Activated CD8-positive, alpha-beta T cell treated with anti-CD3 and anti-CD28 coated beads, Interleukin-2, amount 10 ng/mL, durations not matched to agents 7 days and 5 days (primary cell): ENCODE results near the gene DIPK1B. TPM values are rescaled to one million over a fixed set of nuclear protein-coding genes. Genes with fewer than 3 reads are reported as not detected.

Experiments
- ATAC-seq: fragments of 150-1000 bp; cut with Tn5 transposase; one replicate; pipeline ENCODE4 v1.10.0; 2021; ENCODE audit warnings: moderate library complexity
- CTCF ChIA-PET: fragments of 350-600 bp; sonication (Branson Sonifier 250); formaldehyde crosslinking; loops from one replicate; lab custom pipeline; 2021; ENCODE audit warnings: antibody characterized with exemption; lab: Charles Lee
- POLR2A ChIA-PET: fragments of 350-600 bp; sonication (Branson Sonifier 250); formaldehyde crosslinking; loops from one replicate; lab custom pipeline; 2021; ENCODE audit warnings: antibody characterized with exemption; lab: Charles Lee
- DNase-seq: peaks from one replicate; pipeline ENCODE4 v3.0.0-alpha.2; 2020
- H3K27ac Mint-ChIP-seq: one replicate; pipeline ENCODE4 v1.8.0; 2021; ENCODE audit warnings: mild to moderate bottlenecking, mixed read lengths
- H3K27me3 Mint-ChIP-seq: one replicate; pipeline ENCODE4 v1.8.0; 2021; ENCODE audit warnings: low read depth, mixed read lengths
- H3K36me3 Mint-ChIP-seq: one replicate; pipeline ENCODE4 v1.8.0; 2021; ENCODE audit warnings: low read depth, mixed read lengths
- H3K4me1 Mint-ChIP-seq: one replicate; pipeline ENCODE4 v1.8.0; 2021; ENCODE audit warnings: low read depth, mixed read lengths
- H3K4me3 Mint-ChIP-seq: one replicate; pipeline ENCODE4 v1.8.0; 2021; ENCODE audit warnings: mild to moderate bottlenecking, mixed read lengths
- H3K9me3 Mint-ChIP-seq: one replicate; pipeline ENCODE4 v1.8.0; 2022; ENCODE audit warnings: mixed read lengths; ENCODE audit not compliant: insufficient read depth
- total RNA-seq, 2 experiments: library from RNA; stranded (reverse); gene quantifications; one replicate each; pipeline ENCODE4 v1.2.3, GENCODE V29; 2021

Gene DIPK1B
- total RNA-seq, 2 experiments from 2014 or later: 0.16 TPM; not detected in 1

GRCh38 chr9:136683755-136684154, 28.6 kb upstream of the DIPK1B start:
- Mint-ChIP-seq H3K4me1 (peaks cover 13% of the 10 kb centered on the region), H3K36me3 (no peaks in the 10 kb centered on the region), H3K9me3 (no peaks in the 10 kb centered on the region), H3K27ac (no peak overlapping the region), H3K4me3 (no peak overlapping the region), H3K27me3 (peaks cover 4% of the 10 kb centered on the region)
- ChIA-PET POLR2A (interaction anchor here (0.5 to 1.7 kb wide), 2 partner anchors 44 to 468 kb away, joined by 3 to 8 read pairs; no protein-coding TSS in a partner anchor), CTCF (interaction anchor here (1.4 kb wide), 1 partner anchor 43 kb away, joined by 3 read pairs; no protein-coding TSS in a partner anchor)
- no peak for DNase-seq
- ATAC-seq: no peak

- Mint-ChIP-seq H3K36me3 (no peaks in the 10 kb centered on the region), H3K9me3 (no peaks in the 10 kb centered on the region), H3K4me1 (peaks cover 13% of the 10 kb centered on the region), H3K27me3 (peaks cover 6% of the 10 kb centered on the region), H3K27ac (no peak overlapping the region), H3K4me3 (no peak overlapping the region)
- no peak for DNase-seq
- ChIA-PET CTCF (interaction anchor here (1.4 kb wide), 1 partner anchor 43 kb away, joined by 3 read pairs; no protein-coding TSS in a partner anchor), POLR2A (interaction anchor here (1.7 kb wide), 1 partner anchor 43 kb away, joined by 8 read pairs; no protein-coding TSS in a partner anchor)
- ATAC-seq: no peak
Measured at GRCh38 chr9:136684339-136684738, 28.0 kb upstream of the DIPK1B start.

- ChIA-PET POLR2A (no interaction called here), CTCF (interaction anchor here (4.0 kb wide), 1 partner anchor 13 kb away, joined by 19 read pairs; no protein-coding TSS in a partner anchor)
- H3K36me3 Mint-ChIP-seq: no peaks in the 10 kb centered on the region
- no peak for ATAC-seq
- no peak overlapping the region for H3K27ac Mint-ChIP-seq
- H3K4me3 Mint-ChIP-seq: no peak overlapping the region
- DNase-seq: no peak
- H3K4me1 Mint-ChIP-seq: peaks cover 13% of the 10 kb centered on the region
- no peaks in the 10 kb centered on the region for H3K9me3 Mint-ChIP-seq
- H3K27me3 Mint-ChIP-seq: peaks cover 6% of the 10 kb centered on the region
Measured at GRCh38 chr9:136684799-136685198, 27.6 kb upstream of the DIPK1B start.

GRCh38 chr9:136685216-136685615, 27.2 kb upstream of the DIPK1B start:
- Mint-ChIP-seq H3K9me3 (no peaks in the 10 kb centered on the region), H3K27ac (no peak overlapping the region), H3K4me1 (peaks cover 13% of the 10 kb centered on the region), H3K27me3 (peaks cover 6% of the 10 kb centered on the region), H3K36me3 (no peaks in the 10 kb centered on the region), H3K4me3 (peak overlapping the region; percentile 82)
- ATAC-seq (no peak), DNase-seq (no peak)
- ChIA-PET CTCF (interaction anchor here (4.0 kb wide), 1 partner anchor 13 kb away, joined by 19 read pairs; no protein-coding TSS in a partner anchor), POLR2A (interaction anchor here (1.0 kb wide), 1 partner anchor 43 kb away, joined by 6 read pairs; no protein-coding TSS in a partner anchor)

GRCh38 chr9:136685790-136686533, 26.4 kb upstream of the DIPK1B start:
- Mint-ChIP-seq H3K27ac (peak overlapping the region; percentile 60), H3K27me3 (peaks cover 6% of the 10 kb centered on the region), H3K4me1 (peaks cover 13% of the 10 kb centered on the region), H3K9me3 (no peaks in the 10 kb centered on the region), H3K4me3 (peak overlapping the region; percentile 82), H3K36me3 (no peaks in the 10 kb centered on the region)
- DNase-seq: no peak
- no peak for ATAC-seq
- CTCF ChIA-PET: interaction anchor here (1.3 to 4.0 kb wide), 3 partner anchors 14 to 42 kb away, joined by 3 to 19 read pairs (median 9); no protein-coding TSS in a partner anchor
- POLR2A ChIA-PET: interaction anchor here (0.7 to 1.1 kb wide), 5 partner anchors 10 to 153 kb away, joined by 3 to 6 read pairs (median 4); no protein-coding TSS in a partner anchor

GRCh38 chr9:136686534-136686793, 25.9 kb upstream of the DIPK1B start:
- DNase-seq: no peak
- ATAC-seq: no peak
- Mint-ChIP-seq H3K27ac (peak overlapping the region; percentile 60), H3K27me3 (peaks cover 6% of the 10 kb centered on the region), H3K9me3 (no peaks in the 10 kb centered on the region), H3K36me3 (no peaks in the 10 kb centered on the region), H3K4me3 (peak overlapping the region; percentile 82), H3K4me1 (peaks cover 13% of the 10 kb centered on the region)
- CTCF ChIA-PET: interaction anchor here (1.3 to 4.0 kb wide), 3 partner anchors 15 to 41 kb away, joined by 3 to 19 read pairs (median 9); no protein-coding TSS in a partner anchor
- POLR2A ChIA-PET: interaction anchor here (0.7 to 1.1 kb wide), 4 partner anchors 10 to 154 kb away, joined by 3 to 5 read pairs (median 4); no protein-coding TSS in a partner anchor

- no peaks in the 10 kb centered on the region for H3K36me3 Mint-ChIP-seq
- peaks cover 13% of the 10 kb centered on the region for H3K4me1 Mint-ChIP-seq
- H3K27ac Mint-ChIP-seq: peak within 1 kb of the TSS; percentile 80
- H3K9me3 Mint-ChIP-seq: no peaks in the 10 kb centered on the region
- ChIA-PET CTCF (interaction anchor here (1.0 to 4.0 kb wide), 4 partner anchors 9 to 41 kb away, joined by 3 to 19 read pairs (median 6); no protein-coding TSS in a partner anchor), POLR2A (interaction anchor here (0.7 to 1.1 kb wide), 4 partner anchors 9 to 154 kb away, joined by 3 to 5 read pairs (median 4); no protein-coding TSS in a partner anchor)
- peaks cover 6% of the 10 kb centered on the region for H3K27me3 Mint-ChIP-seq
- peak; percentile 87 for ATAC-seq
- peak within 1 kb of the TSS; percentile 82 for H3K4me3 Mint-ChIP-seq
- DNase-seq: peak; percentile 83
Measured at GRCh38 chr9:136686794-136687711, 25.3 kb upstream of the DIPK1B start, which contains the start of gene AGPAT2. Gene AGPAT2 (minus strand): TSS chr9:136687457. CDS start chr9:136687357, 100 bp downstream.

- H3K4me3 Mint-ChIP-seq: peak overlapping the region; percentile 40
Measured at GRCh38 chr9:136687721-136688223, 24.6 kb upstream of the DIPK1B start.

GRCh38 chr9:136688274-136689107, 23.9 kb upstream of the DIPK1B start:
- ChIA-PET CTCF (interaction anchor here (1.0 to 4.0 kb wide), 2 partner anchors 8 to 17 kb away, joined by 3 to 19 read pairs; no protein-coding TSS in a partner anchor), POLR2A (interaction anchor here (0.5 to 1.1 kb wide), 3 partner anchors 9 to 54 kb away, joined by 3 to 4 read pairs (median 4); no protein-coding TSS in a partner anchor)
- no peak overlapping the region for H3K27ac Mint-ChIP-seq
- H3K4me1 Mint-ChIP-seq: peaks cover 13% of the 10 kb centered on the region
- H3K27me3 Mint-ChIP-seq: peaks cover 6% of the 10 kb centered on the region
- no peaks in the 10 kb centered on the region for H3K36me3 Mint-ChIP-seq
- peak overlapping the region; percentile 40 for H3K4me3 Mint-ChIP-seq
- ATAC-seq: no peak
- H3K9me3 Mint-ChIP-seq: no peaks in the 10 kb centered on the region
- no peak for DNase-seq

More at GRCh38 chr9:136687721-136688223, 24.6 kb upstream of the DIPK1B start:
- CTCF ChIA-PET: interaction anchor here (1.0 to 4.0 kb wide), 3 partner anchors 9 to 40 kb away, joined by 3 to 19 read pairs (median 9); no protein-coding TSS in a partner anchor
- H3K36me3 Mint-ChIP-seq: no peaks in the 10 kb centered on the region
- H3K27ac Mint-ChIP-seq: no peak overlapping the region
- H3K4me1 Mint-ChIP-seq: peaks cover 13% of the 10 kb centered on the region
- POLR2A ChIA-PET: interaction anchor here (0.5 to 1.1 kb wide), 3 partner anchors 9 to 54 kb away, joined by 3 to 4 read pairs (median 4); no protein-coding TSS in a partner anchor
- peak; percentile 32 for DNase-seq
- no peaks in the 10 kb centered on the region for H3K9me3 Mint-ChIP-seq
- H3K27me3 Mint-ChIP-seq: peaks cover 6% of the 10 kb centered on the region
- ATAC-seq: no peak

GRCh38 chr9:136689108-136689460, 23.3 kb upstream of the DIPK1B start:
- Mint-ChIP-seq H3K4me1 (peaks cover 13% of the 10 kb centered on the region), H3K27me3 (peaks cover 6% of the 10 kb centered on the region), H3K4me3 (no peak overlapping the region), H3K36me3 (no peaks in the 10 kb centered on the region), H3K27ac (no peak overlapping the region), H3K9me3 (no peaks in the 10 kb centered on the region)
- ChIA-PET CTCF (interaction anchor here (1.4 kb wide), 1 partner anchor 38 kb away, joined by 3 read pairs; no protein-coding TSS in a partner anchor), POLR2A (no interaction called here)
- DNase-seq: no peak
- no peak for ATAC-seq
